Peyer's patch (tissue), 4 donors: ENCODE measurements around the gene LCLAT1.

Experiments
- CTCF ChIP-seq, 6 experiments: fragments of 450-650 bp in 4 of 6; fragments of 200-600 bp in 2 of 6; sonication (generic) in 1 of 6; IDR thresholded peaks; one replicate each; pipeline ENCODE4 v1.5.1; 2017 to 2019; ENCODE audit warnings: antibody characterized with exemption in 6 of 6, mild to moderate bottlenecking in 3 of 6, moderate library complexity in 1 of 6
- POLR2A ChIP-seq, 2 donors: fragments of 450-650 bp; IDR thresholded peaks; one replicate each; pipeline ENCODE4 v1.5.1; 2017; ENCODE audit warnings: antibody characterized with exemption in 2 of 2, mild to moderate bottlenecking in 2 of 2, moderate library complexity in 2 of 2

DNA sequence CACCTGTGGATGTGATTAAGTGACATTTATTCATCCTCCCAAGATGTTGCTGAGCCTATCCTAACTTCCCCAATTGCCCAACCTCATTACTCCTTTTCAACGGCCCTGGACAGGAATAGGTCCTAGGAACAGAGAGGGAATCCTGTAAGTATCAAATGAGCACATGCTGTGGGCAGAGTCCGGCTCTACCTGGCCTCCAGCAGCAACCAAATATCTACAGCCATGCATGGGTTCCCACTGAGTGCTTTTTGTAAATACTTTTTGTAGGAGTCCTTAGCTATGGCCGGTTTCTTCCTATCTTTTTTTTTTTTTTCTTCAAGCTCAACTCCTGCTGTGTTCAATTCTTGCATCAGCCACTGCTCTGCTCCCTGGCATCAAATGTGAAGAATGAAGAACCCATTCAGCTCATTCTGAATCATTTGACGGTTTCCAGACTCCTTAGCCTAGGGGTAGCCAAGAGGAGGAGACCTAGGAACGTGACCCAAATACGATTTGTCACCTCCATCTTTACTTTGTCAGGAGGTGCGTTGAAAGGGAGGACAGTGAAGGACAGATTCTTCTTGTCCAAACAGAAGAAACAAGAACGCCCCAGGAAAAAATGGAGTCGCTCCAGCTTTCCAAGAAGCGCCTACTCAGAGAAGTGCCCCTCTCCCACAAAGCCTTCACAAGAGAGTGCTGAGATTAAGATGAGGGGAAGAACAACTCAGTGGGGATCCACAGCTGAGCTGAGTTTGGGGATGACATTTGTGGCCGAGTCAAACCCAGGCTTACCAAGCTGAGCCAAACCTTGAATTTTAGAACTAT lies 46.7 kb upstream of the LCLAT1 start:
- TF ChIP-seq CTCF (IDR thresholded peaks at IDR 0.05) = no peak
- no peak for TF ChIP-seq POLR2A (IDR thresholded peaks at IDR 0.05)
